Naive thymus-derived CD4-positive, alpha-beta T cell (primary cell): Measurements from ENCODE around the gene USP37. TPM values are rescaled to one million over a fixed set of nuclear protein-coding genes. Genes with fewer than 3 reads are reported as not detected.

Experiments
- ATAC-seq: fragments of 150-1000 bp; cut with Tn5 transposase; 2 replicates; pipeline ENCODE4 v1.10.0; 2021; ENCODE audit warnings: mild to moderate bottlenecking, moderate library complexity
- CTCF ChIA-PET: fragments of 350-600 bp; sonication (Branson Sonifier 250); formaldehyde crosslinking; loops from one replicate; lab custom pipeline; 2021; ENCODE audit warnings: antibody characterized with exemption; lab: Charles Lee
- POLR2A ChIA-PET: fragments of 350-600 bp; sonication (Branson Sonifier 250); formaldehyde crosslinking; loops from one replicate; lab custom pipeline; 2021; ENCODE audit warnings: antibody characterized with exemption, inconsistent platforms; lab: Charles Lee
- DNase-seq, 9 donors: peaks; one replicate each; pipeline versions ENCODE4 v3.0.0 to v3.0.0-alpha.2; 2020 to 2022; ENCODE audit warnings: mixed read lengths in 1 of 9
- H3K27ac ChIP-seq: one replicate; pipeline ENCODE4 v1.7.0; 2013; ENCODE audit warnings: mild to moderate bottlenecking, low read depth, low read length, moderate library complexity
- H3K27me3 ChIP-seq, 2 donors: one replicate each; pipeline ENCODE4 v1.7.0; 2013; ENCODE audit warnings: low read length in 2 of 2, mild to moderate bottlenecking in 2 of 2, moderate library complexity in 2 of 2; ENCODE audit not compliant: control insufficient read depth in 2 of 2, insufficient read depth in 2 of 2
- H3K36me3 ChIP-seq, 3 experiments: 1 replicate in 2 of 3; 2 replicates in 1 of 3; pipeline ENCODE4 v1.7.0; 2013; ENCODE audit warnings: low read length in 3 of 3, mild to moderate bottlenecking in 3 of 3, moderate library complexity in 1 of 3; ENCODE audit not compliant: insufficient read depth in 3 of 3, control insufficient read depth in 2 of 3
- H3K4me1 ChIP-seq, 2 donors: one replicate each; pipeline ENCODE4 v1.7.0; 2013; ENCODE audit warnings: low read length in 2 of 2, mild to moderate bottlenecking in 2 of 2, moderate library complexity in 1 of 2; ENCODE audit not compliant: control insufficient read depth in 2 of 2, insufficient read depth in 2 of 2
- H3K4me3 ChIP-seq: 2 replicates; pipeline ENCODE4 v1.7.0; 2013; ENCODE audit warnings: mild to moderate bottlenecking, low read length
- H3K9me3 ChIP-seq, 3 experiments: 1 replicate in 2 of 3; 2 replicates in 1 of 3; pipeline ENCODE4 v1.7.0; 2013; ENCODE audit warnings: low read length in 3 of 3; ENCODE audit not compliant: control insufficient read depth in 2 of 3
- H3K27ac Mint-ChIP-seq, 9 donors: one replicate each; pipeline ENCODE4 v1.8.0; 2020 to 2022; ENCODE audit warnings: mixed read lengths in 9 of 9, mild to moderate bottlenecking in 8 of 9, moderate library complexity in 5 of 9, inconsistent platforms in 2 of 9
- H3K27me3 Mint-ChIP-seq, 5 donors: one replicate each; pipeline ENCODE4 v1.8.0; 2021 to 2022; ENCODE audit warnings: mixed read lengths in 5 of 5, mild to moderate bottlenecking in 1 of 5
- H3K36me3 Mint-ChIP-seq, 5 donors: one replicate each; pipeline ENCODE4 v1.8.0; 2020 to 2022; ENCODE audit warnings: mixed read lengths in 5 of 5, mild to moderate bottlenecking in 3 of 5, inconsistent platforms in 1 of 5
- H3K4me1 Mint-ChIP-seq, 7 donors: one replicate each; pipeline ENCODE4 v1.8.0; 2020 to 2022; ENCODE audit warnings: mixed read lengths in 7 of 7, mild to moderate bottlenecking in 3 of 7, inconsistent platforms in 1 of 7
- H3K4me3 Mint-ChIP-seq, 10 donors: one replicate each; pipeline ENCODE4 v1.8.0; 2020 to 2022; ENCODE audit warnings: mild to moderate bottlenecking in 10 of 10, mixed read lengths in 10 of 10, moderate library complexity in 6 of 10, inconsistent platforms in 2 of 10
- H3K9me3 Mint-ChIP-seq, 11 donors: one replicate each; pipeline ENCODE4 v1.8.0; 2020 to 2022; ENCODE audit warnings: mixed read lengths in 11 of 11, mild to moderate bottlenecking in 4 of 11, inconsistent platforms in 1 of 11, moderate library complexity in 1 of 11
- intact Hi-C, 2 donors: fragments of 100-400 bp; cut with micrococcal nuclease; formaldehyde crosslinking; loops; one replicate each; pipeline ENCODE4 v1.15.1; 2023
- polyA plus RNA-seq, 2 donors: library from polyadenylated mRNA; unstranded; fragments of 300-500 nt; fragmentation: Illumina TruSeq; gene quantifications; one replicate each; pipeline ENCODE4 v1.2.3, GENCODE V29; 2021
- total RNA-seq, 6 experiments: library from RNA in 5 of 6; stranded (reverse) in 5 of 6; gene quantifications; 1 replicate in 5 of 6; 2 replicates in 1 of 6; pipeline ENCODE4 v1.2.3 and lab custom pipeline; 2021 to 2026

The USP37 gene
- total and polyA plus RNA-seq, 7 experiments from 2014 or later, result 10.1 to 36.3 (median 24.6) TPM

GRCh38 chr2:218570850-218571249 lies 2.7 kb upstream of the USP37 start:
- ChIA-PET CTCF (interaction anchor here (0.7 kb wide), 1 partner anchor 36 kb away, joined by 4 read pairs; no protein-coding TSS in a partner anchor), POLR2A (interaction anchor here (1.0 to 1.4 kb wide), 2 partner anchors 164 to 354 kb away, joined by 3 read pairs; no protein-coding TSS in a partner anchor)
- DNase-seq (no peak), ATAC-seq (no peak)
- H3K4me1 Mint-ChIP-seq, result peaks cover 43 to 78% (median 70%) of the 10 kb centered on the region in 7 donors
- Histone ChIP-seq H3K27me3 (no peaks in the 10 kb centered on the region), H3K36me3 (peaks cover 0 to 12% (median 8%) of the 10 kb centered on the region in 3 experiments), H3K4me3 (no peak overlapping the region), H3K4me1 (peaks cover 22 to 31% of the 10 kb centered on the region in 2 donors), H3K9me3 (no peaks in the 10 kb centered on the region), H3K27ac (peak overlapping the region; percentile 96)
- no peaks in the 10 kb centered on the region for H3K9me3 Mint-ChIP-seq
- peak overlapping the region; percentile 38 to 100 (median 99) for H3K27ac Mint-ChIP-seq
- H3K36me3 Mint-ChIP-seq, result peaks cover 0 to 29% (median 6%) of the 10 kb centered on the region in 5 donors
- intact Hi-C loops, result no loop called here
- H3K4me3 Mint-ChIP-seq, result peak overlapping the region in 9 of 10 donors; percentile 90 to 100 (median 97)
- no peaks in the 10 kb centered on the region for H3K27me3 Mint-ChIP-seq

DNA sequence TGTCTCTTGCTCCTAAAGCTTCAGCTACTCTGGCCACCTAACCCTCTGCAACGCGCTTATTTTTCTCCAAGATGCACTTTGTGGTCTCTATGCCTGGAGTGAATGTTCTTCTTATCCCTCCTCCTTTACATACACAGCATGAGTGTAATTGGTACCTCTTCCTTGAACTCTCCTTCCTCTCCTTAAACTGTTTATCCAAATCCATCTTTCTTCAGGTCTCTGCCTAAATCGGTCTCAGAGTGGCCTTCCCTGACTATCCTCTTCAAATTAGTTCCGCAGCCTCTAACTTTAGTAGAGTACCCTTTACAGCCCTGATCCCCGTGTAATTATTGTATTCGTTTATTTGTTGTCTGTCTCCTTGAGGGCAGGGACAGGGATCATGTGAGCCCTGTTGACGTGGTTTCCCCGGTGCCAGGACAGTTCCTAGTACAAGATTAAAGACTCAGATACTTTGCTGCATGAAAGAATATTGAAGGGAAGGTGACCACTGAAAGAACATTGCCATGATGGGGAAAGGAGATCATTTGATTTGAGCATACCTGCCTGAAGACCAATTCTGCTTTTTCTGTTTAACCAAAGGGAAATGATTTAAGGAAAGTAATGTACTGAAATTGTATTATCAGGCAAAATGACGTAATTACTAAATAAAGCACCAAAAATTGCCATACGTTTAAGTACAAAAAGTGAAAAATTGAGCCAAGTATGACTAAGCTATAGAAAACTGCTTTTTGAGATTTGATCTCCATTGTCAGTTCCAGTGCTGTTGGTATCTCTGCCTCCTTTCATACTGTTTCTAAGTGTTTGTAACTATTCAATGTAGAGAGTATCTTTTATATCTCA lies 1.7 kb upstream of the USP37 start:
- H3K4me3 Mint-ChIP-seq, result peak overlapping the region; percentile 90 to 100 (median 98)
- intact Hi-C loops, result loop anchor here (2.0 to 10.0 kb wide), 7 partner anchors 13 to 972 kb away; partner anchors contain the start of genes ARPC2 (in 1 of the 2), CHPF (in 1 of the 2), GMPPA (in 1 of the 2) and TMEM198 (in 1 of the 2)
- H3K4me1 Mint-ChIP-seq, result peaks cover 42 to 74% (median 64%) of the 10 kb centered on the region in 7 donors
- H3K27ac Mint-ChIP-seq, result peak overlapping the region; percentile 97 to 100 (median 99)
- H3K27me3 ChIP-seq, result no peaks in the 10 kb centered on the region
- H3K36me3 ChIP-seq, result peaks cover 0 to 12% (median 8%) of the 10 kb centered on the region in 3 experiments
- peaks cover 0 to 26% (median 4%) of the 10 kb centered on the region in 5 donors for H3K36me3 Mint-ChIP-seq
- DNase-seq (peak in 1 of 9 donors; percentile 9), ATAC-seq (no peak)
- H3K9me3 Mint-ChIP-seq, result no peaks in the 10 kb centered on the region
- H3K27me3 Mint-ChIP-seq, result no peaks in the 10 kb centered on the region
- peak overlapping the region; percentile 78 for H3K4me3 ChIP-seq
- H3K9me3 ChIP-seq, result no peaks in the 10 kb centered on the region
- ChIA-PET POLR2A (interaction anchor here (0.8 to 1.0 kb wide), 2 partner anchors 58 to 353 kb away, joined by 3 read pairs; no protein-coding TSS in a partner anchor), CTCF (no interaction called here)
- peaks cover 22 to 31% of the 10 kb centered on the region in 2 donors for H3K4me1 ChIP-seq
- peak overlapping the region; percentile 96 for H3K27ac ChIP-seq

DNA sequence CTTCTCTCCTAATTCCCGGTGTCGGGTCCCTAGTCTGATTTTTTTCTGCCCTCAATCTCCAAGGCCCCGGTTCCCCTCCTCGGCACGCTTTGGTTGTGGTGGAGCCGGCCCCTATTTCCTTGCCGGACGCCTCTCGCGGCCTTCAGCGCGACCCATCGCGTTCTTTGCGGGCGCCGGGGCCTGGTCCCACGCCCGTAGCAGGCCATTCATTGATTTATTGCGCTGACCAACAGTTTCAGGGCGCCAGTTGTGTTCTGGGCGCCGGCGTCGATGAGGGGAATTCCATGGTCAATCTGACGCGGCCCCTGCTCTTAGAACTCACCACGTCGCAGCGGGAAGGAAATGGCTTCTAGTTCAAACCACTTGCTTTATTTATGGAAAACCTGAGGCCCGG lies 884 bp upstream of the USP37 start:
- Mint-ChIP-seq H3K4me1 (peaks cover 43 to 73% (median 63%) of the 10 kb centered on the region in 7 donors), H3K27me3 (no peaks in the 10 kb centered on the region)

GRCh38 chr2:218567797-218568189 lies 358 bp downstream of the USP37 start:
- H3K36me3 Mint-ChIP-seq, result peaks cover 0 to 31% (median 4%) of the 10 kb centered on the region in 5 donors
- Histone ChIP-seq H3K9me3 (no peaks in the 10 kb centered on the region), H3K4me3 (peak overlapping the region; percentile 78), H3K4me1 (peaks cover 22 to 31% of the 10 kb centered on the region in 2 donors), H3K36me3 (peaks cover 0 to 6% (median 5%) of the 10 kb centered on the region in 3 experiments), H3K27ac (peak overlapping the region; percentile 96), H3K27me3 (no peaks in the 10 kb centered on the region)
- intact Hi-C loops, result loop anchor here (1.0 to 10.0 kb wide), 21 partner anchors 15 to 975 kb away; partner anchors contain the start of genes AAMP (in 2 of the 2), ARPC2 (in 2 of the 2), BCS1L (in 2 of the 2) and DNAJB2 (in 2 of the 2)
- ChIA-PET POLR2A (interaction anchor here (0.6 to 1.1 kb wide), 5 partner anchors 9 to 171 kb away, joined by 3 to 4 read pairs (median 3); no protein-coding TSS in a partner anchor), CTCF (no interaction called here)
- H3K9me3 Mint-ChIP-seq, result no peaks in the 10 kb centered on the region
- ATAC-seq, result peak; percentile 65
- H3K4me1 Mint-ChIP-seq, result peaks cover 45 to 72% (median 61%) of the 10 kb centered on the region in 7 donors
- peak overlapping the region; percentile 97 to 100 (median 99) for H3K27ac Mint-ChIP-seq
- H3K4me3 Mint-ChIP-seq, result peak overlapping the region; percentile 90 to 100 (median 98)
- no peaks in the 10 kb centered on the region for H3K27me3 Mint-ChIP-seq
- DNase-seq, result peak in 1 of 9 donors; percentile 84

More for the DNA sequence above, 884 bp upstream of the USP37 start:
- Histone ChIP-seq H3K27me3 (no peaks in the 10 kb centered on the region), H3K4me1 (peaks cover 22 to 31% of the 10 kb centered on the region in 2 donors), H3K9me3 (no peaks in the 10 kb centered on the region), H3K27ac (peak overlapping the region; percentile 96), H3K4me3 (peak overlapping the region; percentile 78), H3K36me3 (peaks cover 0 to 7% (median 5%) of the 10 kb centered on the region in 3 experiments)
- ATAC-seq (no peak), DNase-seq (peak in 7 of 9 donors; percentile 16 to 70 (median 34))
- ChIA-PET CTCF (no interaction called here), POLR2A (interaction anchor here (0.8 kb wide), 1 partner anchor 59 kb away, joined by 3 read pairs; no protein-coding TSS in a partner anchor)
- intact Hi-C loops, result loop anchor here (2.0 to 10.0 kb wide), 7 partner anchors 14 to 973 kb away; partner anchors contain the start of genes ARPC2 (in 1 of the 2), CHPF (in 1 of the 2), GMPPA (in 1 of the 2) and TMEM198 (in 1 of the 2)
- Mint-ChIP-seq H3K9me3 (no peaks in the 10 kb centered on the region), H3K36me3 (peaks cover 0 to 30% (median 4%) of the 10 kb centered on the region in 5 donors), H3K4me3 (peak overlapping the region; percentile 90 to 100 (median 98)), H3K27ac (peak overlapping the region; percentile 97 to 100 (median 99))

DNA sequence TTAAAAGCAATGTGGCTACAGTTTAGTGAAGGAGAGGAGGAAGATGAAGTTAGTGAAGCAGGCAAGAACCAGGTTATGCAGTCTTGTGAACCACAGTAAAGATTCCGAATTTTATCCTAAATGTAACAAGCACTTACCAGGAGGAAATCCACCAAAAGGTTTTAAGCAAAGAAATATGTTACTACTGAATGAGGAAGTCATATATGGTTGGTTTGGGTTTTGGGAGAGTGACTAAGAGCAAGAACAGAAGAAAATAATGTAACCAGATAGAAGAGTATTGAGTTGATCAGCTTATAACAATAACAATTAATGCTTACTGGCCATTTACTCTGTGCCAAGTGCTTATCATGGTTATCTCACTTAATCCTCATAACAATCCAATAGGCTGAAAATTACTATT lies 1.9 kb downstream of the USP37 start:
- Histone ChIP-seq H3K4me3 (no peak overlapping the region), H3K4me1 (peaks cover 22 to 31% of the 10 kb centered on the region in 2 donors), H3K27me3 (no peaks in the 10 kb centered on the region), H3K9me3 (no peaks in the 10 kb centered on the region), H3K27ac (peak overlapping the region; percentile 96), H3K36me3 (peaks cover 0 to 4% (median 0%) of the 10 kb centered on the region in 3 experiments)
- ATAC-seq (no peak), DNase-seq (no peak)
- intact Hi-C loops, result loop anchor here (5.0 to 10.0 kb wide), 4 partner anchors 331 to 976 kb away; partner anchors contain the start of genes CHPF (in 1 of the 2), GMPPA (in 1 of the 2), TMEM198 (in 1 of the 2) and TUBA4A (in 1 of the 2)
- H3K4me1 Mint-ChIP-seq, result peaks cover 44 to 72% (median 61%) of the 10 kb centered on the region in 7 donors
- no peaks in the 10 kb centered on the region for H3K9me3 Mint-ChIP-seq
- H3K4me3 Mint-ChIP-seq, result peak overlapping the region; percentile 62 to 100 (median 96)
- H3K27me3 Mint-ChIP-seq, result no peaks in the 10 kb centered on the region
- peak overlapping the region in 8 of 9 donors; percentile 40 to 100 (median 99) for H3K27ac Mint-ChIP-seq
- peaks cover 3 to 29% (median 7%) of the 10 kb centered on the region in 5 donors for H3K36me3 Mint-ChIP-seq
- ChIA-PET POLR2A (interaction anchor here (1.1 kb wide), 1 partner anchor 169 kb away, joined by 3 read pairs; no protein-coding TSS in a partner anchor), CTCF (no interaction called here)
